ENCODE data around the gene CRMP1.
"Not testable (repeated sequence)": the region's sequence is repeated elsewhere in the genome, so short reads cannot be mapped to it uniquely, and the experiment has no call there.

The CRMP1 gene

GRCh38 chr4:5852523-5853202 is 40.2 kb downstream of the CRMP1 start:
- no peak for DNase-seq

GRCh38 chr4:5851637-5852301 is 41.1 kb downstream of the CRMP1 start:
- DNase-seq: no peak

- no peak for DNase-seq
Observed at GRCh38 chr4:5845035-5845905, 47.6 kb downstream of the CRMP1 start.

- DNase-seq: no peak
Observed at GRCh38 chr4:5843573-5844530, 49.0 kb downstream of the CRMP1 start.

- no peak for DNase-seq
Observed at GRCh38 chr4:5842456-5842855, 50.4 kb downstream of the CRMP1 start.

GRCh38 chr4:5839751-5840674 is 52.9 kb downstream of the CRMP1 start:
- peak; percentile 25 for DNase-seq

DNA sequence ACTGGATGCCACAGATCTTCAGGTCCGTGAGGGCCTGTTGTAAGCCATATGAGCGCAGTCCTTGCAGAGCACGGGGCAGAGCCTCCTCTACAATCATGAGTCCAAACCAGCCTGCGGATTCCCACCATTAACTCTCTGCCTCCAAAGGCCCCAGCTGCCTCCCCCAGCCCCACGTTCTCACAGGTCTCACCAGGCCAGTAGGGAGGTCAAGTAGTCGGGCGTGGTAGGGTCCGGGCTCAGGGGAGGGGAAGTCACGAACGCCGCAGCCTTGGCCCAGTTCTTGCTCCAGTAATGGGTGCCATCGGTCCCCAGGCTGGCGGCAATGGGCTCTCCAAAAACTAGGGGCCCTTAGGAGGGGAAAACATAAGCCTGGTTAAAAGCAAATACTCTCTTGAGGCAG is 53.6 kb downstream of the CRMP1 start:
- DNase-seq: no peak

GRCh38 chr4:5837483-5837882 is 55.4 kb downstream of the CRMP1 start:
- DNase-seq: not testable (repeated sequence)

- DNase-seq: no peak
Observed at GRCh38 chr4:5836943-5837342, 55.9 kb downstream of the CRMP1 start.

GRCh38 chr4:5828005-5828391 is 64.9 kb downstream of the CRMP1 start:
- DNase-seq: no peak

DNA sequence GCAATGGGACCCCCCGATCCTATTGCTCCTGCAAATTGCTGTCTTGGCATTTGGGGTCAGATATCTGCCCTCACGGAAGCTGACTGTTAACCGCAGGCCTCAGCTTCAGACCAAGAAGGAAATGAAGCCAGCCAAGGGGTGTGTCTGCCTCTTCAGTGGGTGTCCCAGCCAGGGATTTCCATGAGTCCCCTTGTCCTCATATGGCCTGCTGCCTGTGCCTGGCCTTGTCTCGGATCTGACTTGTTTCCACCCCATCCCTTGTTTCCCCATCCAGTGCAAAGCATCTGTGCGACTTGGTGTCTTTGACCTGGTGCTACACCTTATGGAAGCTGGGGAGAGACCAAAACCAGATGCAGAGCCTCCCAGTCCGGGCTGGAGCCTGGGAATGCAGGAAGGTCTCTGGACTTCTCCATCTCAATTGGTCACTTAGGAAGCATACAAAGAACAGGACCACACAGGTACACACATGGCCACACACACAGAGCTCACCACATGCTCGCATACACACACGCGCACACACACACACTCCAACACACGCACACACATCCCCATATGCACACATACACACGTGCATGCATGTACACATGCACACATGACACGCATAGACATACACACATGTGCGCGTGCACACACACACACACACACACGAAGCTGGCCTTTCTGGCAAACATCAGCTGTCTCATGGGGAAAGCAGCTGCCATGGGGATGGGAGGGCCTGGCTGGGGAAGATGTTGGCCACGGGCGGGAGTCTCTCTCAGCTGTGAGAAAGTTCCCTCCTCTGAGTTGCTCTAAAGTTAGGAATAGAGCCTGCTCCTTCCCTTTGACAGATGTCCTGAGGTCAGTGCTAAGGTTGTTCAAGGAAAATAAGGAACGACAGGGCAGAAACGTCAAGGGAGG is 65.5 kb downstream of the CRMP1 start:
- DNase-seq: peak; percentile 10

GRCh38 chr4:5826437-5827107 is 66.3 kb downstream of the CRMP1 start:
- no peak for DNase-seq

DNA sequence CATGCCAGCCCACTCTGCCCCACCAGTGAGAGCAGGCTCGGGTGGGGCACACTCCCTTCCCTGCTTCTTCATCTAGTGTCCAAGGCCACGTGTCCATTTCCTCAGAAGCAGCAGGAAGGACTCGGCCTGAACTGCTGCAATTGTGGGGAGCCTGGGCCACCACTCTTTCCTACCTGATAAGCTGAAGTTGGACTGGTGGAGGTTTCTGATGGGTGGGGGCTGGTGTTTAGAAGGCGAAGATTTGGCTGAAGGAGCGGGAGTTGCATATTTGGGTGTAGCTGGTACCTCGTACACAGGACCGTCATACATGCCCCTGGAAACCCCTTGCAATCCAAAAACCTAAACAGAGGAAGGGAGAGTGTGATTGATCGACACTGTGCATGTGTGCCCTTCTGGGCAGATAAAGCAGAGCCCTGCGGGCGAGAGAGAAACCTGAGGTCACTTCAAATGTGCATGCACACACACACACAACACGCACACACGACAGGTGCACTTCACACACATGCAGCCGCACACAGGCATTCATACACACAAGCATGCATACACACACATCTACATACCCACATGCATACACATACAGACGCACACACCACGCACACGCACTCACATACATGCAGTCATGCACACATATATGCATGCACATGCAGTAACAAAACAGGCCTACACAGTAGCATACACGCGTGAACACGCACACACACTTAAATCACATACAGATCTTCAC is 67.4 kb downstream of the CRMP1 start:
- no peak for DNase-seq

DNA sequence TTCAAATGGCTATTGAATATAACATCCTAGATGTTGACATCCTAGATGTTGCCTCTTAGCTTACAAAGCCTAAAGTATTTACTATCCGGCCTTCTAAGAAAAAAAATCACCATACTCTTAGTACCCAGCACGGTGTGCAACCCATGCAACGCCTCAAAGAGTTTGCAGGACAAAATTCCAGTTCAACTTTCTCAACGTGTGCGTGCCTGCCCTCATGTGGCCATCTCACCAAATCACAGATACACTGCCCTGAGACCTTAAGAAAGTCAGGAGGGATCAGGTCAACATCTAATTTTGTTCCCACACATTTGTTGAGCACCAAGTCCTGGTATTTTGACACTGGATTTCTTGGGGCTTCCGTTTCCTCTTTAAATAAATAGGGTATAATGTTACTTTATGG is 68.3 kb downstream of the CRMP1 start:
- peak; percentile 26 for DNase-seq

DNA sequence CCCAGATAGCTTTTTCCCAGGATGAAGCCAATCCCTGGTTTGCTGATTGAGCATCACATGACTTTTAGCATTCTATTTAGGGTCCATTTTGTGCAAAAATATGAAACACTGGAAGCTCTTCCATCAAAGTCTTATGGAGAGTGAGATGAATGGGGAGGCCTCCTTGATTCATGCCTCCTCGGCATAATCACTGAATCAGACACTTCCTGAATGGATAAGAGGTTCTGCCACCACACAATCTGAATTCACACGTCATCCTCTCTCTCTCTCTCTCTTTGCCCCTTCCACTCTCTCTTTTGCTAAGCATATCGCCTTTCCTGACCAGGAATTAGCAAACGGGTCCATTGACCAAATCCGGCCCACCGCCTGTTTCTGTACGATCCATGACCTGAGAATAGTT is 68.7 kb downstream of the CRMP1 start:
- DNase-seq: no peak

DNA sequence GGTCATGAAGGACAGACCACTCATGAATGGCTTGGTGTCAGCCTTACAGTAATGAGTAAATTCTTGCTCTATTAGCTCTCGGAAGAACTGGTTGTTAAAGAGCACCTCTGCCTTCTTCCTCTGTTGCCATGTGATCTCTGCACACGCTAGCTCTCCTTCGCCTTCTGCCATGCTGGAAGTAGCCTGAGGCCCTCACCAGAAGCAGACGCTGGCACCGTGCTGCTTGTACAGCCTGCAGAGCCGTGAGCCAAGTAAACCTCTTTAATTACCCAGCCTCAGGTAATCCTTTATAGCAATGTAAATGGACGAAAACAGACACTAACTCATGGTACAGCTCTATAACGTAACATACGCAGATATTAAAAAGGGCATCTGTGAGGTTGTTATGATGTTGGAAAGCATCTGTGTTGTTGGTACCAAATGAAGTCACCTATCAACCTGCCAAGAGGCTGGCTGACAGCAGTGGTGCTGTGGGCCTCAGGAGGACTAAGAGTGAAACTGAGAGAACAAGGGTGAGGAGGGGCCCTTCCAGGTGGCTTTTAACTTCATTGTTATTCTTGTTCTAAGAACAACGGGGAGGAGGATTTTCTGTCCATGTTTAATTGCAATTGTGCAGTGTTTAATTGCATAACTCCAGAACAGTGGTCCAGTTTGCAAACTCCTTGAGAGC is 69.2 kb downstream of the CRMP1 start:
- DNase-seq: no peak

- no peak for DNase-seq
Observed at GRCh38 chr4:5822619-5823018, 70.3 kb downstream of the CRMP1 start.

- DNase-seq: no peak
Observed at GRCh38 chr4:5821665-5822358, 71.1 kb downstream of the CRMP1 start.
